HG03139 (cell line): Measurements from ENCODE around the gene MINAR2.

Source experiments
- ATAC-seq: cut with Tn5 transposase; IDR thresholded peaks from one replicate; pipeline ENCODE4 v1.9.1; 2021; ENCODE audit not compliant: unreplicated experiment

The MINAR2 gene

GRCh38 chr5:129747572-129748407, at the start of gene MINAR2:
Gene MINAR2, plus strand, starts transcription at chr5:129748094. Its CDS starts 97 bp downstream, at chr5:129748191.
- no peak for ATAC-seq

GRCh38 chr5:129698661-129699060, 49.2 kb upstream of the MINAR2 start:
- ATAC-seq: no peak

GRCh38 chr5:129716235-129716634, 31.7 kb upstream of the MINAR2 start:
- ATAC-seq: no peak

- ATAC-seq: no peak
Measured at GRCh38 chr5:129716651-129717050, 31.2 kb upstream of the MINAR2 start.

- no peak for ATAC-seq
Measured at GRCh38 chr5:129717751-129718310, 30.1 kb upstream of the MINAR2 start.

- ATAC-seq: no peak
Measured at GRCh38 chr5:129718471-129719090, 29.3 kb upstream of the MINAR2 start.

- ATAC-seq: no peak
Measured at GRCh38 chr5:129724222-129724621, 23.7 kb upstream of the MINAR2 start.

GRCh38 chr5:129724647-129725046, 23.2 kb upstream of the MINAR2 start:
- ATAC-seq: no peak

GRCh38 chr5:129739773-129740172, 8.1 kb upstream of the MINAR2 start:
- no peak for ATAC-seq

- no peak for ATAC-seq
Measured at GRCh38 chr5:129743541-129744187, 4.2 kb upstream of the MINAR2 start.

- no peak for ATAC-seq
Measured at GRCh38 chr5:129745997-129746396, 1.9 kb upstream of the MINAR2 start.

GRCh38 chr5:129746876-129747275, 1.0 kb upstream of the MINAR2 start:
- ATAC-seq: no peak

- ATAC-seq: no peak
Measured at GRCh38 chr5:129748913-129749880, 1.3 kb downstream of the MINAR2 start.

GRCh38 chr5:129760636-129761325, 12.9 kb downstream of the MINAR2 start:
- no peak for ATAC-seq

GRCh38 chr5:129763651-129764050, 15.8 kb downstream of the MINAR2 start:
- no peak for ATAC-seq

GRCh38 chr5:129766798-129767197, 18.9 kb downstream of the MINAR2 start:
- no peak for ATAC-seq

- peak; percentile 91 for ATAC-seq
Measured at GRCh38 chr5:129767927-129768380, 20.1 kb downstream of the MINAR2 start.

GRCh38 chr5:129768735-129769134, 20.8 kb downstream of the MINAR2 start:
- ATAC-seq: no peak

GRCh38 chr5:129770024-129770820, 22.3 kb downstream of the MINAR2 start:
- ATAC-seq: no peak
